Fibroblast of the aortic adventitia (primary cell): ENCODE results near the gene NPHP4. TPM values are rescaled to one million over a fixed set of nuclear protein-coding genes. Genes with fewer than 3 reads are reported as not detected.

ENCODE experiments used
- DNase-seq: peaks from one replicate; pipeline ENCODE4 v3.0.0-alpha.2; 2010; ENCODE audit warnings: low read depth
- H3K4me3 ChIP-seq: 2 replicates; pipeline ENCODE4 v1.5.1; 2011; ENCODE audit warnings: low read depth, mild to moderate bottlenecking, control low read depth, low read length, moderate library complexity
- CTCF ChIP-seq: IDR thresholded peaks from 2 replicates; pipeline ENCODE4 v1.5.1; 2011; ENCODE audit warnings: mild to moderate bottlenecking, low read length, control low read depth, inconsistent platforms; ENCODE audit not compliant: insufficient read depth
- total RNA-seq: library from RNA; depleted of rRNA; stranded (reverse); fragments of >200 nt; gene quantifications from 2 replicates; pipeline ENCODE4 v1.2.3, GENCODE V29; 2012; ENCODE audit warnings: low replicate concordance

NPHP4 gene
- total RNA-seq, 1 donor: 6.9 TPM

- TF ChIP-seq CTCF: no peak
Observed at GRCh38 chr1:6030547-6031261, 38.5 kb upstream of the NPHP4 start.

GRCh38 chr1:6030132-6030531, 37.9 kb upstream of the NPHP4 start:
- TF ChIP-seq CTCF: no peak
- no peak overlapping the region for H3K4me3 ChIP-seq
- DNase-seq: no peak

More at GRCh38 chr1:6030547-6031261, 38.5 kb upstream of the NPHP4 start:
- no peak overlapping the region for H3K4me3 ChIP-seq
- DNase-seq: no peak

- TF ChIP-seq CTCF: no peak
- no peak for DNase-seq
- no peak overlapping the region for H3K4me3 ChIP-seq
Observed at GRCh38 chr1:6029351-6029750, 37.1 kb upstream of the NPHP4 start.

GRCh38 chr1:6028042-6028850, 36.0 kb upstream of the NPHP4 start:
- TF ChIP-seq CTCF: no peak

GRCh38 chr1:6027591-6027990, 35.4 kb upstream of the NPHP4 start:
- no peak for TF ChIP-seq CTCF
- H3K4me3 ChIP-seq: no peak overlapping the region
- no peak for DNase-seq

More at GRCh38 chr1:6028042-6028850, 36.0 kb upstream of the NPHP4 start:
- DNase-seq: no peak
- no peak overlapping the region for H3K4me3 ChIP-seq

GRCh38 chr1:6026095-6026809, 34.0 kb upstream of the NPHP4 start:
- H3K4me3 ChIP-seq: no peak overlapping the region
- TF ChIP-seq CTCF: no peak
- DNase-seq: no peak
